GM04504 (cell line): ENCODE data around the gene CYP46A1.

Experiments
- DNase-seq: peaks from one replicate; pipeline ENCODE4 v3.0.0-alpha.2; 2012; ENCODE audit warnings: low read depth

The CYP46A1 gene

GRCh38 chr14:99716091-99716849, 32.2 kb downstream of the CYP46A1 start:
- no peak for DNase-seq

- DNase-seq = no peak
Measured at GRCh38 chr14:99716850-99717681, 33.0 kb downstream of the CYP46A1 start.

- no peak for DNase-seq
Measured at GRCh38 chr14:99717682-99718013, 33.5 kb downstream of the CYP46A1 start.

- DNase-seq = no peak
Measured at GRCh38 chr14:99718031-99718810, 34.1 kb downstream of the CYP46A1 start.

- DNase-seq = no peak
Measured at GRCh38 chr14:99718811-99719192, 34.7 kb downstream of the CYP46A1 start.

- DNase-seq = no peak
Measured at GRCh38 chr14:99720941-99721791, 37.1 kb downstream of the CYP46A1 start.

GRCh38 chr14:99721792-99722516, 37.9 kb downstream of the CYP46A1 start:
- no peak for DNase-seq

GRCh38 chr14:99722741-99723140, 38.6 kb downstream of the CYP46A1 start:
- DNase-seq = no peak

GRCh38 chr14:99724196-99724891, 40.2 kb downstream of the CYP46A1 start:
- DNase-seq = no peak

- DNase-seq = no peak
Measured at GRCh38 chr14:99724939-99725773, 41.1 kb downstream of the CYP46A1 start.

- no peak for DNase-seq
Measured at GRCh38 chr14:99725774-99726537, 41.9 kb downstream of the CYP46A1 start.

- no peak for DNase-seq
Measured at GRCh38 chr14:99726538-99727095, 42.5 kb downstream of the CYP46A1 start.

- DNase-seq = no peak
Measured at GRCh38 chr14:99727096-99727870, 43.2 kb downstream of the CYP46A1 start.

- DNase-seq = no peak
Measured at GRCh38 chr14:99728231-99728920, 44.3 kb downstream of the CYP46A1 start.

- no peak for DNase-seq
Measured at GRCh38 chr14:99728981-99729451, 44.9 kb downstream of the CYP46A1 start.

- DNase-seq = no peak
Measured at GRCh38 chr14:99729991-99730875, 46.1 kb downstream of the CYP46A1 start.
